Thyroid gland (tissue), 4 donors: Measurements from ENCODE around the gene WDR27. TPM values are rescaled to one million over a fixed set of nuclear protein-coding genes. Genes with fewer than 3 reads are reported as not detected.

Source experiments
- DNase-seq, 2 donors: peaks; one replicate each; pipeline ENCODE4 v3.0.0-alpha.2; 2019
- H3K27ac ChIP-seq, 3 donors: fragments of 200-600 bp; sonication (generic); 1 replicate in 2 of 3; 2 replicates in 1 of 3; pipeline ENCODE4 v1.5.1; 2016 to 2019; ENCODE audit warnings: mild to moderate bottlenecking in 1 of 3, moderate library complexity in 1 of 3
- H3K27me3 ChIP-seq: fragments of 200-600 bp; sonication (generic); one replicate; pipeline ENCODE4 v1.5.1; 2019
- H3K36me3 ChIP-seq, 2 donors: fragments of 200-600 bp; sonication (generic); one replicate each; pipeline ENCODE4 v1.5.1; 2016 to 2019
- H3K4me1 ChIP-seq, 2 donors: fragments of 200-600 bp; sonication (generic); one replicate each; pipeline ENCODE4 v1.5.1; 2017 to 2019
- H3K4me3 ChIP-seq, 3 donors: fragments of 200-600 bp; sonication (generic); replicated peaks in 1 of 3; 1 replicate in 2 of 3; 2 replicates in 1 of 3; pipeline ENCODE4 v1.5.1; 2016; ENCODE audit warnings: mild to moderate bottlenecking in 1 of 3
- H3K9me3 ChIP-seq: fragments of 200-600 bp; sonication (generic); one replicate; pipeline ENCODE4 v1.5.1; 2017
- POLR2A ChIP-seq, 2 donors: fragments of 450-650 bp; IDR thresholded peaks; one replicate each; pipeline ENCODE4 v1.6.1; 2017; ENCODE audit warnings: antibody characterized with exemption in 2 of 2, mild to moderate bottlenecking in 2 of 2, moderate library complexity in 1 of 2
- WGBS, 2 donors: methylation state at CpG; one replicate each; pipeline ENCODE4 v1.1.5; 2017; 5-methylcytosine and 5-hydroxymethylcytosine counted together
- intact Hi-C: fragments of 100-400 bp; cut with DNase I; formaldehyde crosslinking; loops from one replicate; pipeline ENCODE4 v1.15.1; 2023
- total RNA-seq, 4 donors: library from RNA; depleted of rRNA; stranded (reverse); fragments of >200 nt; gene quantifications; one replicate each; pipeline ENCODE4 v1.2.3, GENCODE V29; 2016
- TF ChIP-seq, protein P1 (sequence below), 6 experiments: fragments of 200-600 bp in 3 of 6; fragments of 450-650 bp in 3 of 6; sonication (generic) in 3 of 6; IDR thresholded peaks; one replicate each; pipeline ENCODE4 v1.5.1; 2016 to 2019; ENCODE audit warnings: antibody characterized with exemption in 6 of 6, mild to moderate bottlenecking in 2 of 6, inconsistent platforms in 1 of 6, moderate library complexity in 1 of 6

Gene WDR27
- total RNA-seq, 4 donors from 2014 or later, result 48.9 to 74.6 (median 51.8) TPM

DNA sequence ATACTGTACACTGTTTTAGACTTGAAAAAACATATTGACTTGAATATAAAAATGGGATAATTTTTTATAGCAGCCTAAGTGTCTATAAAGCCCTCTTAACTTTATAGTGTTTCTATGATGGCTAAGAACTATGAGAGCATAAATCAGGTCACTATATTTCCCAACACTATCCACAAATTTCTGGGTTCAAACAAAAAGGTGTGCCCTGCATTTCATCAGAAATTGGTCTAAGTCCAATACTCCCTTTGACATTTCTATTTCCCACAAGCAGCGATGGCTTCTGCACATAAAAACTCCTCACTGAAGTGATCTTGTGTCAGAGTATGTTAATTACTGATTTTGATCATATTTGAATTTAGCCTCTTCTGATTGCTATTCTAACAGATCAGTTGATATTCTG is 143.9 kb downstream of the WDR27 start:
- H3K9me3 ChIP-seq, result no peaks in the 10 kb centered on the region
- TF ChIP-seq, protein P1, sequence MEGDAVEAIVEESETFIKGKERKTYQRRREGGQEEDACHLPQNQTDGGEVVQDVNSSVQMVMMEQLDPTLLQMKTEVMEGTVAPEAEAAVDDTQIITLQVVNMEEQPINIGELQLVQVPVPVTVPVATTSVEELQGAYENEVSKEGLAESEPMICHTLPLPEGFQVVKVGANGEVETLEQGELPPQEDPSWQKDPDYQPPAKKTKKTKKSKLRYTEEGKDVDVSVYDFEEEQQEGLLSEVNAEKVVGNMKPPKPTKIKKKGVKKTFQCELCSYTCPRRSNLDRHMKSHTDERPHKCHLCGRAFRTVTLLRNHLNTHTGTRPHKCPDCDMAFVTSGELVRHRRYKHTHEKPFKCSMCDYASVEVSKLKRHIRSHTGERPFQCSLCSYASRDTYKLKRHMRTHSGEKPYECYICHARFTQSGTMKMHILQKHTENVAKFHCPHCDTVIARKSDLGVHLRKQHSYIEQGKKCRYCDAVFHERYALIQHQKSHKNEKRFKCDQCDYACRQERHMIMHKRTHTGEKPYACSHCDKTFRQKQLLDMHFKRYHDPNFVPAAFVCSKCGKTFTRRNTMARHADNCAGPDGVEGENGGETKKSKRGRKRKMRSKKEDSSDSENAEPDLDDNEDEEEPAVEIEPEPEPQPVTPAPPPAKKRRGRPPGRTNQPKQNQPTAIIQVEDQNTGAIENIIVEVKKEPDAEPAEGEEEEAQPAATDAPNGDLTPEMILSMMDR (IDR thresholded peaks at IDR 0.05), result no peak
- TF ChIP-seq POLR2A (IDR thresholded peaks at IDR 0.05), result no peak
- no peaks in the 10 kb centered on the region for H3K36me3 ChIP-seq
- H3K4me1 ChIP-seq, result no peaks in the 10 kb centered on the region
- H3K4me3 ChIP-seq, result no peak overlapping the region
- H3K27me3 ChIP-seq, result no peaks in the 10 kb centered on the region
- intact Hi-C loops, result no loop called here
- 95 to 96% methylated on average over 1 of the region's 1 CpG for WGBS, 2 donors
- H3K27ac ChIP-seq, result no peak overlapping the region
- DNase-seq, result no peak

DNA sequence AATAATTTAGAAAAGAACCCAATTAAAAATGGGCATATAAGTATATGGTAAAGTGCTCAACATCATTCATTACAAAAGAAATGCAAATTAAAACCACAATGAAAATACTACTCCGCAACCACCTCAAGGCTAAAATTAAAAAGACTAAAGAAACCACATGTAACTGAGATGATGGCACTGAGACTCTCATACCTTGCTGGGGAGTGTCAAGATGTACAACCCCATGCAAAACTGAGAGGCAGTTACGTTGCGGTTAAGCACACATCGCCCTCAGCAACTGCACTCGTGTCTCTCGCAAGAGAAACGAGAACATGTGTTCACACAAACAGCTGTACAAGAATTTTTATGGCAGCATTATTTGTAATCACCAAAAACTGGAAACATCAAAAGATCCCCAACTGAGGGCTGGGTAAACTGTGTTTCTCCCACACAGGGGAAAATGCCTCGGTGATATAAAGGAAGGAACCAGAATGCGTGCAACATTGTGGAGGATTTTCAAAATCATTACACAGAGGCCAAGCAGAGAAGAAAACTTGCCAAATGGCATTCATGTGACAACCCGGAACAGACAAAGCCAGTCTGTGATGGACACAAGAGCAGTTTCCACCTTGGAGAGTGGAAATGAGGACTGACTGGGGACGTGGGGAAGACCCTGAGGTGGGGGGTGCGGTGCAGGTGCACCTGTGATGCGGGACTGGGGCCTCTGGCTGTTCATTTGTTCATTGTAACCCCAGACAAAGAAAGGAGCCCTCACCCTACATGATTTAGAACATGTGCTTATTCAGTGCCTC is 144.9 kb downstream of the WDR27 start:
- no peaks in the 10 kb centered on the region for H3K36me3 ChIP-seq
- no peak for TF ChIP-seq POLR2A (IDR thresholded peaks at IDR 0.05)
- TF ChIP-seq, protein P1 (IDR thresholded peaks at IDR 0.05), result no peak
- intact Hi-C loops, result no loop called here
- 92 to 95% methylated on average over 13 of the region's 13 CpGs for WGBS, 2 donors
- no peaks in the 10 kb centered on the region for H3K27me3 ChIP-seq
- DNase-seq, result no peak
- no peaks in the 10 kb centered on the region for H3K4me1 ChIP-seq
- no peak overlapping the region for H3K4me3 ChIP-seq
- no peaks in the 10 kb centered on the region for H3K9me3 ChIP-seq
- no peak overlapping the region for H3K27ac ChIP-seq

DNA sequence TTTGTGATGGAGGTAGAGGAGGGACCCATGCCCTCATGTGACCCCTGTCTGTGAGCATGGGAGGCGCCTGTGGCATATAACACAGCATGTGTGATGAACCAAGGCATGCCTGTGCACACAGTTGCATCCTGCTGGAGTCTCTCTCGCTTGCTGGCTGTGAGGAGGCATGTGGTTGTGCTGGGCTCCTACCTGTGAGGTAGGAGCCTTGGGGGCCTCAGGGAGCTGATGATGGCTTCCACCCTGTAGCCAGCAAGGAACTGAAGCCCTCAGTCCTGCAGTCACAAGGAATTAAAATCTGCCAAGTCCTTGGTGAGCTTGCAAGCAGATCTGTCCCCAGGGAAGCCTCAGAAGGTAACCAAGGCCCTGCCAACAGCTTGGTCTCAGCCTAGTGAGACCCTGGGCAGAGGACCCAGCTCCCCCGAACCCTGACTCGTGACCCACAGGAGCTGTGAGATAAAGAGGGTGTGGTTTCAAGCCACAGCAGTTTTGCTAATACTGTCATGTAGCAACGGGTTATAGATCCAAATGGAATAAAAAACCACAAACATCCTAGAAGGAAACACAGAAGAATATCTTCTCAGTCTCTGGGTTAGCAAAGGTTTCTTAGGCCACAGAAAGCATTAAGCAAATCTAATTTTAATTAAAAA is 145.7 kb downstream of the WDR27 start:
- Histone ChIP-seq H3K36me3 (no peaks in the 10 kb centered on the region), H3K4me1 (no peaks in the 10 kb centered on the region), H3K27me3 (no peaks in the 10 kb centered on the region), H3K9me3 (no peaks in the 10 kb centered on the region), H3K27ac (no peak overlapping the region), H3K4me3 (no peak overlapping the region)
- no peak for TF ChIP-seq POLR2A (IDR thresholded peaks at IDR 0.05)
- TF ChIP-seq, protein P1 (IDR thresholded peaks at IDR 0.05), result no peak
- no peak for DNase-seq
- 90 to 94% methylated on average over 4 to 5 of the region's 5 CpGs for WGBS, 2 donors
- intact Hi-C loops, result no loop called here

DNA sequence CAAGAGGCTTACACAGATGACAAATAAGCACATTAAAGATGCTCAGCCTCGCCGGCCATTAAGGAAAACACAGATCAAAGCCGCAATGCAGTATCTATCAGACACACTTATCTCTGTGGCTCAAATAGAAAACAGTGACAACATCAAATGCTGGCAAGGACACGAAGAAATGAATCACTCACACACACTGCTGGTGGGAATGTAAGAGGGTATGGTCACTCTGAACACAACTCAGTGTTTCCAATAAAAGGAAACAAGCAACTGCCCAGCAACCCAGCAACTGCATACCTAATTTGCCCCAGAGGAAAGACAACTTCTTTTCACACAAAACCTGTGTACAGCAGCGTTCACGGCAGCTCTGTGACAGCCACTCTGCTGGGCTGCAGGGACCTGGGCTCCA is 155.8 kb downstream of the WDR27 start:
- Histone ChIP-seq H3K36me3 (no peaks in the 10 kb centered on the region), H3K27me3 (no peaks in the 10 kb centered on the region), H3K4me3 (no peak overlapping the region), H3K9me3 (no peaks in the 10 kb centered on the region), H3K27ac (no peak overlapping the region), H3K4me1 (no peaks in the 10 kb centered on the region)
- WGBS, 2 donors, result 89 to 93% methylated on average over 6 of the region's 6 CpGs
- TF ChIP-seq POLR2A (IDR thresholded peaks at IDR 0.05), result no peak
- TF ChIP-seq, protein P1 (IDR thresholded peaks at IDR 0.05), result no peak
- DNase-seq, result no peak
- intact Hi-C loops, result no loop called here

DNA sequence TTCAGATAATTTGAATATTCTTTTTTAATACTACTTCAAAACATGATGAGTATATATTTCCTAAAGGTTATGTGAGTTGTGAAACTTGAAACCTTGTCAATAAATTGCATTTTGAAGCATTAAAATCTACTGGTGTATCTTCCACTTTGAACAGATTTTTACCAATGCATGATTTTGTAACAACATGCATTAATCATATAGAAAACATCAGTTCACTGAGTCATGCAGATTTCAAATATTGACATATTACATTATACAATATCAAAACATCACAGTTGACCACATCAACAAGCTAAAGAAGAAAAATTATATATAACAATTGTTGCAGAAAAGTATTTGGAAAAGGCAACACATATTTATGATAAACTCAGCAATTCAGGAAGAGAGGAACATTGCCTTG is 158.1 kb downstream of the WDR27 start:
- Histone ChIP-seq H3K4me1 (no peaks in the 10 kb centered on the region), H3K4me3 (no peak overlapping the region), H3K27ac (no peak overlapping the region), H3K36me3 (no peaks in the 10 kb centered on the region), H3K9me3 (no peaks in the 10 kb centered on the region), H3K27me3 (no peaks in the 10 kb centered on the region)
- TF ChIP-seq, protein P1 (IDR thresholded peaks at IDR 0.05), result no peak
- no peak for TF ChIP-seq POLR2A (IDR thresholded peaks at IDR 0.05)
- no peak for DNase-seq
- intact Hi-C loops, result no loop called here
